ENCODE measurements around the gene HSPA12B. TPM values are rescaled to one million over a fixed set of nuclear protein-coding genes. Genes with fewer than 3 reads are reported as not detected.

The HSPA12B gene
- total RNA-seq, 1 experiment from 2014 or later: 6.3 TPM

GRCh38 chr20:3745686-3746173 is 13.2 kb downstream of the HSPA12B start:
- ChIA-PET POLR2A (interaction anchor here (0.8 to 1.5 kb wide), 3 partner anchors 13 to 22 kb away, joined by 3 to 13 read pairs (median 3); partner anchors contain the start of gene ADISSP), CTCF (interaction anchor here (0.5 to 2.8 kb wide), 33 partner anchors 9 to 339 kb away, joined by 3 to 28 read pairs (median 5); partner anchors contain the start of genes ADISSP, AP5S1, CENPB and HSPA12B)
- no peak overlapping the region for H3K27ac Mint-ChIP-seq

GRCh38 chr20:3747471-3747870 is 15.0 kb downstream of the HSPA12B start:
- Mint-ChIP-seq H3K27me3 (ENCODE audit: low read depth) (peaks cover 56% of the 10 kb centered on the region), H3K9me3 (no peaks in the 10 kb centered on the region), H3K4me1 (peaks cover 19% of the 10 kb centered on the region), H3K36me3 (peaks cover 5% of the 10 kb centered on the region; the same call in 1 of the 2 replicates), H3K4me3 (no peak overlapping the region), H3K27ac (no peak overlapping the region)
- CTCF ChIA-PET: interaction anchor here (1.2 to 8.7 kb wide), 4 partner anchors 16 to 36 kb away, joined by 3 to 195 read pairs (median 46); partner anchors contain the start of gene ADISSP
- POLR2A ChIA-PET: no interaction called here
- TF ChIP-seq TEAD4 (CRISPR knock-in tag; IDR thresholded peaks at IDR 0.05) (no peak), NFATC4 (CRISPR knock-in tag; IDR thresholded peaks at IDR 0.05) (no peak), NR2C2 (CRISPR knock-in tag; IDR thresholded peaks at IDR 0.05) (no peak), TCF7 (CRISPR knock-in tag; IDR thresholded peaks at IDR 0.05; ENCODE audit: low read depth) (no peak), CTCF (IDR thresholded peaks at IDR 0.05) (no peak), MLX (CRISPR knock-in tag; IDR thresholded peaks at IDR 0.05) (no peak), ARID4B (CRISPR knock-in tag; IDR thresholded peaks at IDR 0.05; ENCODE audit: borderline replicate concordance) (no peak), ERG (CRISPR knock-in tag; IDR thresholded peaks at IDR 0.05) (no peak), MYBL2 (CRISPR knock-in tag; IDR thresholded peaks at IDR 0.05) (no peak)
- DNase-seq (ENCODE audit: low spot score): no peak
- no peak for ATAC-seq

More at GRCh38 chr20:3745686-3746173, 13.2 kb downstream of the HSPA12B start:
- TF ChIP-seq NR1H2 (CRISPR knock-in tag; IDR thresholded peaks at IDR 0.05) (no peak), ZNF138 (CRISPR knock-in tag; conservative IDR thresholded peaks at IDR 0.05) (peak; percentile 79; the same call in 1 of the 2 replicates)
- Mint-ChIP-seq H3K4me1 (peaks cover 18% of the 10 kb centered on the region), H3K4me3 (peak overlapping the region; percentile 89), H3K27me3 (ENCODE audit: low read depth) (peaks cover 51% of the 10 kb centered on the region), H3K36me3 (peaks cover 1% of the 10 kb centered on the region; the same call in 1 of the 2 replicates), H3K9me3 (no peaks in the 10 kb centered on the region)
- DNase-seq (ENCODE audit: low spot score): no peak
- ATAC-seq: peak; percentile 0; the same call in 1 of the 2 replicates

GRCh38 chr20:3748073-3748472 is 15.6 kb downstream of the HSPA12B start:
- no peak for ATAC-seq
- Mint-ChIP-seq H3K27me3 (ENCODE audit: low read depth) (peaks cover 56% of the 10 kb centered on the region), H3K27ac (no peak overlapping the region), H3K36me3 (peaks cover 5% of the 10 kb centered on the region; the same call in 1 of the 2 replicates), H3K4me3 (no peak overlapping the region), H3K4me1 (peaks cover 19% of the 10 kb centered on the region), H3K9me3 (no peaks in the 10 kb centered on the region)
- ChIA-PET POLR2A (interaction anchor here (0.5 to 0.6 kb wide), 2 partner anchors 29 to 185 kb away, joined by 3 to 4 read pairs; no protein-coding TSS in a partner anchor), CTCF (interaction anchor here (0.5 to 8.7 kb wide), 6 partner anchors 17 to 74 kb away, joined by 3 to 195 read pairs (median 26); partner anchors contain the start of genes ADISSP and HSPA12B)
- no peak for DNase-seq (ENCODE audit: low spot score)
- no peak for TF ChIP-seq USF1 (CRISPR knock-in tag; IDR thresholded peaks at IDR 0.05)
- no peak for TF ChIP-seq CREM (CRISPR knock-in tag; IDR thresholded peaks at IDR 0.05)
- TF ChIP-seq GRHL2 (CRISPR knock-in tag; IDR thresholded peaks at IDR 0.05; ENCODE audit: insufficient replicate concordance, severe bottlenecking): no peak
- TF ChIP-seq FOXJ3 (CRISPR knock-in tag; IDR thresholded peaks at IDR 0.05; ENCODE audit: borderline replicate concordance): no peak
- TF ChIP-seq SMAD4 (CRISPR knock-in tag; IDR thresholded peaks at IDR 0.05): no peak
- TF ChIP-seq PREB (CRISPR knock-in tag; IDR thresholded peaks at IDR 0.05; ENCODE audit: borderline replicate concordance): no peak
- TF ChIP-seq RELA (CRISPR knock-in tag; IDR thresholded peaks at IDR 0.05; ENCODE audit: borderline replicate concordance): no peak
- no peak for TF ChIP-seq E2F1 (CRISPR knock-in tag; IDR thresholded peaks at IDR 0.05)
- TF ChIP-seq ZBTB21 (CRISPR knock-in tag; IDR thresholded peaks at IDR 0.05; ENCODE audit: borderline replicate concordance): no peak
